Heart left ventricle (tissue), 13 donors: ENCODE data around the gene DOCK3.

ENCODE experiments used
- POLR2A ChIP-seq, 2 donors: fragments of 450-650 bp; IDR thresholded peaks; one replicate each; pipeline ENCODE4 v1.6.1; 2017; ENCODE audit warnings: antibody characterized with exemption in 2 of 2, mild to moderate bottlenecking in 2 of 2, moderate library complexity in 2 of 2
- TF ChIP-seq, protein P1 (sequence below), 12 donors: fragments of 200-600 bp; sonication (generic) in 4 of 12; IDR thresholded peaks; one replicate each; pipeline versions ENCODE4 v1.5.0 to v1.8.0; 2018 to 2022; ENCODE audit warnings: antibody characterized with exemption in 12 of 12, mild to moderate bottlenecking in 5 of 12
- donor health status: ischemic (EF 13 %, LVEDD 7.1; RV severe dilation, severe dysfunction).
- donor health status: DM: no; HTN: yes; CAD: no.
- donor health status: DM: no; HTN: no; CAD: no.
- donor health status: ischemic (EF 25% LVEDD 6.9; RV normal size, moderate dysfunction).
- donor health status: ischemic (EF 25% LVEDD 5.7; RV mildly dilated, moderate dysfunction).
- donor health status: ischemic (EF 35%, LVEDD 5.7; RV mildly dilated, moderate dysfunction).
- donor health status: nonischemic (EF 11% LVEDD 7.7; RV severe dilation, severe dysfunction).
- donor health status: DM: yes; HTN: yes; CAD: no.
- donor health status: PGD.
- donor health status: ischemic (EF 29% LVEDD 5.4; RV normal size, mild dysfunction).
- donor health status: nonischemic (EF 23%, LVEDD 6.1; RV moderate dilation, normal function).

DNA sequence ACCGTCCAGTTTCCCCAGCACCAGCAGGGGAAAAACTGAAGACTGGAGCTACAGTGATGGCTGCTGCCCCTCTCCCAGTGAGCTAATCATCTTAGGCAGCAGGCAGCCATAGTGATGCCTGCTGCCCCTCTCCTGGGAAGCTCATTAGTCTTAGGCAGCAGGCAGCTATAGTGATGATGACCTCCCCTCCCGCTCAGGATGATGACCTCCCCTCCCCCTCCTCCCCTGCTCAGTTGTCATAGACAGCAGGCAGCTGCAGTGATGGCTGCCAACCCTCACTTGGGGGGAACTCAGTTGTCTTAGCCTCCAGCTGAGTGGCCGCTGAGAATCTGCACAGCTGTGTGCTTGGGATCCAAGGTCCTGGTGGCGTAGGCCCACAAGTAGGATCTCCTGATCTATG lies 629.5 kb downstream of the DOCK3 start:
- TF ChIP-seq, protein P1, sequence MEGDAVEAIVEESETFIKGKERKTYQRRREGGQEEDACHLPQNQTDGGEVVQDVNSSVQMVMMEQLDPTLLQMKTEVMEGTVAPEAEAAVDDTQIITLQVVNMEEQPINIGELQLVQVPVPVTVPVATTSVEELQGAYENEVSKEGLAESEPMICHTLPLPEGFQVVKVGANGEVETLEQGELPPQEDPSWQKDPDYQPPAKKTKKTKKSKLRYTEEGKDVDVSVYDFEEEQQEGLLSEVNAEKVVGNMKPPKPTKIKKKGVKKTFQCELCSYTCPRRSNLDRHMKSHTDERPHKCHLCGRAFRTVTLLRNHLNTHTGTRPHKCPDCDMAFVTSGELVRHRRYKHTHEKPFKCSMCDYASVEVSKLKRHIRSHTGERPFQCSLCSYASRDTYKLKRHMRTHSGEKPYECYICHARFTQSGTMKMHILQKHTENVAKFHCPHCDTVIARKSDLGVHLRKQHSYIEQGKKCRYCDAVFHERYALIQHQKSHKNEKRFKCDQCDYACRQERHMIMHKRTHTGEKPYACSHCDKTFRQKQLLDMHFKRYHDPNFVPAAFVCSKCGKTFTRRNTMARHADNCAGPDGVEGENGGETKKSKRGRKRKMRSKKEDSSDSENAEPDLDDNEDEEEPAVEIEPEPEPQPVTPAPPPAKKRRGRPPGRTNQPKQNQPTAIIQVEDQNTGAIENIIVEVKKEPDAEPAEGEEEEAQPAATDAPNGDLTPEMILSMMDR (IDR thresholded peaks at IDR 0.05) = no peak
- no peak for TF ChIP-seq POLR2A (IDR thresholded peaks at IDR 0.05)
